Nephron (organoid): ENCODE measurements around the gene C19orf33.
"Not testable (repeated sequence)": the region's sequence is repeated elsewhere in the genome, so short reads cannot be mapped to it uniquely, and the experiment has no call there.

ENCODE experiments used
- H3K27ac Mint-ChIP-seq, 3 experiments: 2 replicates each; pipeline ENCODE4 v1.8.0; 2020; ENCODE audit warnings: mixed read lengths in 3 of 3, mild to moderate bottlenecking in 2 of 3, moderate library complexity in 1 of 3
- H3K27me3 Mint-ChIP-seq: 2 replicates; pipeline ENCODE4 v1.8.0; 2021; ENCODE audit warnings: low read depth, mild to moderate bottlenecking, moderate library complexity, mixed read lengths
- H3K36me3 Mint-ChIP-seq: 2 replicates; pipeline ENCODE4 v1.8.0; 2020; ENCODE audit warnings: low read depth, mixed read lengths
- H3K4me1 Mint-ChIP-seq: 2 replicates; pipeline ENCODE4 v1.8.0; 2020; ENCODE audit warnings: mixed read lengths
- H3K4me3 Mint-ChIP-seq, 3 experiments: 2 replicates each; pipeline ENCODE4 v1.8.0; 2020; ENCODE audit warnings: mild to moderate bottlenecking in 3 of 3, mixed read lengths in 3 of 3, moderate library complexity in 2 of 3
- H3K9me3 Mint-ChIP-seq: 2 replicates; pipeline ENCODE4 v1.8.0; 2020; ENCODE audit warnings: mixed read lengths
- TF ChIP-seq, protein P1 (sequence below), 3 experiments: fragments of 200-600 bp; sonication (generic); IDR thresholded peaks; one replicate each; pipeline ENCODE4 v1.5.0; 2021; ENCODE audit warnings: antibody characterized with exemption in 3 of 3; ENCODE audit not compliant: unreplicated experiment in 3 of 3

C19orf33 gene

DNA sequence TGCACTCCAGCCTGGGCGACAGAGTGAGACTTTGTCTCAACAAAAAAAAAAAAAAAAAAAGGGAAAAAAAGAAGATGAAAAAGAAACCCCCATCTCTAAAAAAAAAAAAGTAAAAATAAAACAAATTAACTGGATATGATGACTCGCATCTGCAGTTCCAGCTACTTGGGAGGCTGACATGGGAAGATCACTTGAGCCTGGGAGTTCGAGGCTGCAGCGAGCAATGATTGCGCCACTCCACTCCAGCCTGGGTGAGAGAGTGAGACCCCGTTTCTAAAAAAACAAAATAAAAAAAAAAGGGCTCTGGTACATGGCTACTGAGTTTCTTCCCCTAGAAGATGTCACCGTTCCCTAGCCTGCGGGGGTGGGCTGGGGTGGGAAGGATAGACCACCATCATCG is 29.2 kb downstream of the C19orf33 start:
- TF ChIP-seq, protein P1, sequence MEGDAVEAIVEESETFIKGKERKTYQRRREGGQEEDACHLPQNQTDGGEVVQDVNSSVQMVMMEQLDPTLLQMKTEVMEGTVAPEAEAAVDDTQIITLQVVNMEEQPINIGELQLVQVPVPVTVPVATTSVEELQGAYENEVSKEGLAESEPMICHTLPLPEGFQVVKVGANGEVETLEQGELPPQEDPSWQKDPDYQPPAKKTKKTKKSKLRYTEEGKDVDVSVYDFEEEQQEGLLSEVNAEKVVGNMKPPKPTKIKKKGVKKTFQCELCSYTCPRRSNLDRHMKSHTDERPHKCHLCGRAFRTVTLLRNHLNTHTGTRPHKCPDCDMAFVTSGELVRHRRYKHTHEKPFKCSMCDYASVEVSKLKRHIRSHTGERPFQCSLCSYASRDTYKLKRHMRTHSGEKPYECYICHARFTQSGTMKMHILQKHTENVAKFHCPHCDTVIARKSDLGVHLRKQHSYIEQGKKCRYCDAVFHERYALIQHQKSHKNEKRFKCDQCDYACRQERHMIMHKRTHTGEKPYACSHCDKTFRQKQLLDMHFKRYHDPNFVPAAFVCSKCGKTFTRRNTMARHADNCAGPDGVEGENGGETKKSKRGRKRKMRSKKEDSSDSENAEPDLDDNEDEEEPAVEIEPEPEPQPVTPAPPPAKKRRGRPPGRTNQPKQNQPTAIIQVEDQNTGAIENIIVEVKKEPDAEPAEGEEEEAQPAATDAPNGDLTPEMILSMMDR (IDR thresholded peaks at IDR 0.05; ENCODE audit: unreplicated experiment in 3 of 3) = no peak
- Mint-ChIP-seq H3K4me3 (no peak overlapping the region), H3K27ac (no peak overlapping the region), H3K27me3 (peaks cover 3% of the 10 kb centered on the region), H3K4me1 (peaks cover 6% of the 10 kb centered on the region), H3K9me3 (no peaks in the 10 kb centered on the region), H3K36me3 (peaks cover 6% of the 10 kb centered on the region)

DNA sequence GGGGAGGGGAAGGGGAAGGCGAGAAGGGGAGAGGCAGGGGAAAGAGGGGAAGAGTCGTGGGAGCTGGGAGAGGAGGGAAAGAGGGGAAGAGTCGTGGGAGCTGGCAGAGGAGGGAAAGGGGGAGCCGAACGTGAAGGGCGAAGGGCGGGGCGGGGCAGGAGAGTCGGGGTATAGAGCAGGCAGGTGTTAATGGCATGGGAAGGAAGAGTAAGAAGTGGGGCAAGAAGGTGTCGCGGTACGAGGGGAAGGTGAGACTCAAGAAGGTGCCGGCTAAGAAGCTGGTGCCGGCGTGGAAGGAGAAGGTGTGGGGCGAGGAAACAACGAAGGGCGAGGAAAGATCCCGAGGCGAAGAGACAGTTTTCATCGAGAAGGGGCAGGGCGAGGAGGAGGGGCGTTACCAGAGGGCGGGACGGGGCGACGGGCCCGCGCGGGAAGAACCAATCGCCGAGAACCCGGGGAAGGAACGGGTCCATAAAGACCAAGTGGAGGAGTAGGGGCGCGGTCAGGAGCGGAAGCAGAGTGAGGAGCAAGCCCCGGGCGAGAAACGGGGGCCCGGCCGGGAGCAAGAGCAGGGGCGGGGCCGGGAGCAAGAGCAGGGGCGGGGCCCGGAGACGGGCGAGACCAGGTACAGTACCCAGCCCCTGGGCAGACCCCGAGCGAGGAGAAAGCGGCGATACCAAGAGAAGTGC is 32.0 kb downstream of the C19orf33 start:
- no peaks in the 10 kb centered on the region for H3K9me3 Mint-ChIP-seq
- peaks cover 11% of the 10 kb centered on the region for H3K4me1 Mint-ChIP-seq
- H3K27ac Mint-ChIP-seq = peak overlapping the region; percentile 49 to 97 (median 93)
- peaks cover 3% of the 10 kb centered on the region for H3K27me3 Mint-ChIP-seq
- TF ChIP-seq, protein P1 (IDR thresholded peaks at IDR 0.05; ENCODE audit: unreplicated experiment in 3 of 3) = no peak
- peaks cover 6% of the 10 kb centered on the region for H3K36me3 Mint-ChIP-seq
- H3K4me3 Mint-ChIP-seq = peak overlapping the region; percentile 92 to 97 (median 93)

GRCh38 chr19:38336638-38337359 is 32.7 kb downstream of the C19orf33 start:
- Mint-ChIP-seq H3K4me1 (peaks cover 11% of the 10 kb centered on the region), H3K4me3 (peak overlapping the region; percentile 92 to 97 (median 93)), H3K36me3 (peaks cover 6% of the 10 kb centered on the region), H3K27me3 (peaks cover 3% of the 10 kb centered on the region), H3K27ac (peak overlapping the region; percentile 49 to 97 (median 93)), H3K9me3 (no peaks in the 10 kb centered on the region)
- TF ChIP-seq, protein P1 (IDR thresholded peaks at IDR 0.05; ENCODE audit: unreplicated experiment in 3 of 3) = no peak

GRCh38 chr19:38337360-38337653 is 33.3 kb downstream of the C19orf33 start:
- TF ChIP-seq, protein P1 (IDR thresholded peaks at IDR 0.05; ENCODE audit: unreplicated experiment in 3 of 3) = no peak
- peak overlapping the region; percentile 92 to 97 (median 93) for H3K4me3 Mint-ChIP-seq
- H3K36me3 Mint-ChIP-seq = peaks cover 6% of the 10 kb centered on the region
- peak overlapping the region; percentile 49 to 97 (median 93) for H3K27ac Mint-ChIP-seq
- H3K9me3 Mint-ChIP-seq = no peaks in the 10 kb centered on the region
- peaks cover 3% of the 10 kb centered on the region for H3K27me3 Mint-ChIP-seq
- H3K4me1 Mint-ChIP-seq = peaks cover 11% of the 10 kb centered on the region

GRCh38 chr19:38339011-38339410 is 35.0 kb downstream of the C19orf33 start:
- not testable (repeated sequence) for H3K9me3 Mint-ChIP-seq, H3K36me3 Mint-ChIP-seq, H3K27me3 Mint-ChIP-seq
- H3K4me1 Mint-ChIP-seq = peaks cover 11% of the 10 kb centered on the region
- H3K27ac Mint-ChIP-seq = peak overlapping the region in 1 of 3 experiments; percentile 43
- H3K4me3 Mint-ChIP-seq = peak overlapping the region; percentile 31 to 74 (median 62)

- Mint-ChIP-seq H3K9me3 (no peaks in the 10 kb centered on the region), H3K27me3 (no peaks in the 10 kb centered on the region)
- TF ChIP-seq, protein P1 (IDR thresholded peaks at IDR 0.05; ENCODE audit: unreplicated experiment in 3 of 3) = no peak
Observed at GRCh38 chr19:38340927-38341326, 36.9 kb downstream of the C19orf33 start.

More at GRCh38 chr19:38340927-38341326, 36.9 kb downstream of the C19orf33 start:
- H3K4me3 Mint-ChIP-seq = no peak overlapping the region
- peaks cover 11% of the 10 kb centered on the region for H3K4me1 Mint-ChIP-seq
- peaks cover 6% of the 10 kb centered on the region for H3K36me3 Mint-ChIP-seq
- H3K27ac Mint-ChIP-seq = no peak overlapping the region
